Karpas-422 (cell line): Measurements from ENCODE around the gene PRR7. TPM values are rescaled to one million over a fixed set of nuclear protein-coding genes. Genes with fewer than 3 reads are reported as not detected.
"Not testable (repeated sequence)": the region's sequence is repeated elsewhere in the genome, so short reads cannot be mapped to it uniquely, and the experiment has no call there.

Experiments
- DNase-seq: peaks from one replicate; pipeline ENCODE4 v3.0.0-alpha.2; 2015
- H2AFZ ChIP-seq: fragments of 200-600 bp; sonication (generic); 2 replicates; pipeline ENCODE4 v1.6.1; 2014; ENCODE audit warnings: antibody characterized with exemption, low read length, mixed read lengths
- H3K27ac ChIP-seq: fragments of 200-600 bp; sonication (generic); 2 replicates; pipeline ENCODE4 v1.5.1; 2014; ENCODE audit warnings: mild to moderate bottlenecking, low read length, moderate library complexity
- H3K27me3 ChIP-seq: fragments of 200-600 bp; sonication (generic); 2 replicates; pipeline ENCODE4 v1.6.1; 2014; ENCODE audit warnings: low read length, mixed read lengths
- H3K36me3 ChIP-seq: fragments of 200-600 bp; sonication (generic); 2 replicates; pipeline ENCODE4 v1.6.1; 2014; ENCODE audit warnings: low read length, mixed read lengths; ENCODE audit not compliant: insufficient read depth
- H3K4me1 ChIP-seq: fragments of 200-600 bp; sonication (generic); 2 replicates; pipeline ENCODE4 v1.6.1; 2014; ENCODE audit warnings: mild to moderate bottlenecking, low read length, mixed read lengths
- H3K4me2 ChIP-seq: fragments of 200-600 bp; sonication (generic); 2 replicates; pipeline ENCODE4 v1.6.1; 2014; ENCODE audit warnings: low read length, low read depth, mild to moderate bottlenecking; ENCODE audit not compliant: poor library complexity, severe bottlenecking
- H3K4me3 ChIP-seq: fragments of 200-600 bp; sonication (generic); 2 replicates; pipeline ENCODE4 v1.5.1; 2014; ENCODE audit warnings: mild to moderate bottlenecking, antibody characterized with exemption, low read length, mixed read lengths
- H3K79me2 ChIP-seq: fragments of 200-600 bp; sonication (generic); 2 replicates; pipeline ENCODE4 v1.6.1; 2014; ENCODE audit warnings: mild to moderate bottlenecking, low read length, mixed read lengths
- H3K9ac ChIP-seq: fragments of 200-600 bp; sonication (generic); 2 replicates; pipeline ENCODE4 v1.6.0; 2014; ENCODE audit warnings: low read length
- H3K9me2 ChIP-seq: fragments of 200-600 bp; sonication (generic), shearing (Covaris generic); replicated peaks from 2 replicates; pipeline ENCODE4 v1.6.0; 2014; ENCODE audit warnings: mild to moderate bottlenecking, low read length, moderate library complexity; ENCODE audit not compliant: insufficient read depth
- H3K9me3 ChIP-seq: fragments of 300-700, 200-600 bp; sonication (generic); 2 replicates; pipeline ENCODE4 v1.6.1; 2014; ENCODE audit warnings: low read length, mixed read lengths
- H4K20me1 ChIP-seq: fragments of 200-600 bp; sonication (generic); 2 replicates; pipeline ENCODE4 v1.6.1; 2014; ENCODE audit warnings: mild to moderate bottlenecking, antibody characterized with exemption, low read length, low read depth; ENCODE audit not compliant: insufficient read depth
- total RNA-seq: library from RNA; depleted of rRNA; stranded (reverse); fragments of >200 nt; shearing (Covaris generic); gene quantifications from 2 replicates; pipeline ENCODE4 v1.2.3, GENCODE V29; 2014; ENCODE audit warnings: low replicate concordance

PRR7 gene
- total RNA-seq, 1 experiment from 2014 or later = 26.8 TPM

- no peaks in the 10 kb centered on the region for H3K27me3 ChIP-seq
- H3K79me2 ChIP-seq = no peaks in the 10 kb centered on the region
- no peaks in the 10 kb centered on the region for H3K4me1 ChIP-seq
- H3K36me3 ChIP-seq = no peaks in the 10 kb centered on the region
- H3K4me2 ChIP-seq = no peak overlapping the region
- no peaks in the 10 kb centered on the region for H3K9me3 ChIP-seq
- DNase-seq = no peak
- H3K9me2 ChIP-seq = no peaks in the 10 kb centered on the region
- no peak overlapping the region for H3K9ac ChIP-seq
- H2AFZ ChIP-seq = no peak overlapping the region
- no peak overlapping the region for H3K4me3 ChIP-seq
- H4K20me1 ChIP-seq = no peaks in the 10 kb centered on the region
- H3K27ac ChIP-seq = no peak overlapping the region
These were observed 27.6 kb upstream of the PRR7 start for GRCh38 chr5:177419046-177419445.

GRCh38 chr5:177420472-177420871 is 26.1 kb upstream of the PRR7 start:
- not testable (repeated sequence) for H3K9ac ChIP-seq

GRCh38 chr5:177421062-177421798 is 25.4 kb upstream of the PRR7 start:
- H3K4me3 ChIP-seq = no peak overlapping the region
- H3K27ac ChIP-seq = no peak overlapping the region
- H3K79me2 ChIP-seq = no peaks in the 10 kb centered on the region
- no peaks in the 10 kb centered on the region for H3K27me3 ChIP-seq
- H3K4me1 ChIP-seq = peaks cover 9% of the 10 kb centered on the region
- no peak overlapping the region for H3K9ac ChIP-seq
- H4K20me1 ChIP-seq = no peaks in the 10 kb centered on the region
- no peaks in the 10 kb centered on the region for H3K9me2 ChIP-seq
- no peaks in the 10 kb centered on the region for H3K36me3 ChIP-seq
- H2AFZ ChIP-seq = no peak overlapping the region
- H3K4me2 ChIP-seq = no peak overlapping the region
- DNase-seq = no peak
- no peaks in the 10 kb centered on the region for H3K9me3 ChIP-seq

More at GRCh38 chr5:177420472-177420871, 26.1 kb upstream of the PRR7 start:
- not testable (repeated sequence) for H4K20me1 ChIP-seq, H3K27me3 ChIP-seq, H3K79me2 ChIP-seq, H3K4me2 ChIP-seq, H3K4me3 ChIP-seq, H3K36me3 ChIP-seq, DNase-seq, H3K27ac ChIP-seq, H2AFZ ChIP-seq, H3K4me1 ChIP-seq, H3K9me2 ChIP-seq, H3K9me3 ChIP-seq

GRCh38 chr5:177423671-177424070 is 22.9 kb upstream of the PRR7 start:
- no peaks in the 10 kb centered on the region for H3K27me3 ChIP-seq
- H3K4me1 ChIP-seq = peaks cover 25% of the 10 kb centered on the region
- no peak for DNase-seq
- H3K4me2 ChIP-seq = no peak overlapping the region
- peaks cover 20% of the 10 kb centered on the region for H3K79me2 ChIP-seq
- no peak overlapping the region for H3K4me3 ChIP-seq
- H3K9ac ChIP-seq = no peak overlapping the region
- no peaks in the 10 kb centered on the region for H3K9me2 ChIP-seq
- H4K20me1 ChIP-seq = peaks cover 17% of the 10 kb centered on the region; the same call in 1 of the 2 replicates
- H3K9me3 ChIP-seq = no peaks in the 10 kb centered on the region
- H2AFZ ChIP-seq = no peak overlapping the region
- H3K36me3 ChIP-seq = no peaks in the 10 kb centered on the region
- H3K27ac ChIP-seq = no peak overlapping the region

- peak overlapping the region; percentile 73 for H3K4me3 ChIP-seq
- H3K27me3 ChIP-seq = no peaks in the 10 kb centered on the region
- H2AFZ ChIP-seq = peak overlapping the region; percentile 63
- peak overlapping the region; percentile 78 for H3K9ac ChIP-seq
- peaks cover 42% of the 10 kb centered on the region for H3K4me1 ChIP-seq
- H3K9me3 ChIP-seq = no peaks in the 10 kb centered on the region
- peaks cover 20% of the 10 kb centered on the region; the same call in 1 of the 2 replicates for H4K20me1 ChIP-seq
- DNase-seq = no peak
- H3K36me3 ChIP-seq = no peaks in the 10 kb centered on the region
- no peak overlapping the region for H3K27ac ChIP-seq
- peak overlapping the region; percentile 83 for H3K4me2 ChIP-seq
- peaks cover 36% of the 10 kb centered on the region for H3K79me2 ChIP-seq
- no peaks in the 10 kb centered on the region for H3K9me2 ChIP-seq
These were observed 21.3 kb upstream of the PRR7 start for GRCh38 chr5:177425196-177425800.

- Histone ChIP-seq H4K20me1 (peaks cover 20% of the 10 kb centered on the region; the same call in 1 of the 2 replicates), H3K4me1 (peaks cover 48% of the 10 kb centered on the region), H3K4me2 (peak overlapping the region; percentile 83), H3K9me3 (no peaks in the 10 kb centered on the region), H3K27me3 (no peaks in the 10 kb centered on the region), H3K9ac (peak overlapping the region; percentile 78), H3K27ac (no peak overlapping the region; the same call in 1 of the 2 replicates), H3K9me2 (no peaks in the 10 kb centered on the region), H3K4me3 (peak overlapping the region; percentile 73), H3K79me2 (peaks cover 43% of the 10 kb centered on the region), H3K36me3 (no peaks in the 10 kb centered on the region), H2AFZ (peak overlapping the region; percentile 63)
- DNase-seq = peak; percentile 100
These were observed 20.6 kb upstream of the PRR7 start for GRCh38 chr5:177425801-177426565.

- no peaks in the 10 kb centered on the region for H3K27me3 ChIP-seq
- peak within 1 kb of the TSS; percentile 90 for H3K4me3 ChIP-seq
- peak within 1 kb of the TSS; percentile 63 for H2AFZ ChIP-seq
These were observed 19.9 kb upstream of the PRR7 start, which contains the start of gene GRK6 for GRCh38 chr5:177426566-177427210. GRK6 (plus strand) TSS chr5:177426676; CDS start chr5:177426846, 170 bp downstream.

More at GRCh38 chr5:177426566-177427210, 19.9 kb upstream of the PRR7 start, which contains the start of gene GRK6:
- Histone ChIP-seq H3K36me3 (no peaks in the 10 kb centered on the region), H3K4me1 (peaks cover 55% of the 10 kb centered on the region), H3K79me2 (peaks cover 47% of the 10 kb centered on the region), H4K20me1 (peaks cover 20% of the 10 kb centered on the region; the same call in 1 of the 2 replicates), H3K27ac (peak within 1 kb of the TSS; percentile 84), H3K4me2 (peak within 1 kb of the TSS; percentile 95), H3K9me3 (no peaks in the 10 kb centered on the region), H3K9me2 (no peaks in the 10 kb centered on the region), H3K9ac (peak within 1 kb of the TSS; percentile 92)
- peak; percentile 88 for DNase-seq
